HCT116 (cell line): ENCODE measurements around the gene VRTN. TPM values are rescaled to one million over a fixed set of nuclear protein-coding genes. Genes with fewer than 3 reads are reported as not detected.

Experiments used
- ATAC-seq: fragments of 200-7000 bp; cut with Tn5 transposase; 2 replicates; pipeline ENCODE4 v1.9.1; 2020; ENCODE audit warnings: mild to moderate bottlenecking, moderate library complexity
- BruUV-seq: library from RNA; stranded (reverse); fragments of 400-500 nt; replicated peaks from 2 replicates; lab custom pipeline; 2021; lab: Mats Ljungman, UMichigan
- CTCF ChIA-PET: fragments of 300-600 bp; sonication (Branson Sonifier 250); formaldehyde crosslinking; loops from one replicate; lab custom pipeline; 2021; ENCODE audit warnings: antibody characterized with exemption; lab: Charles Lee
- POLR2A ChIA-PET: fragments of 300-600, 350-600 bp; sonication (Branson Sonifier 250); formaldehyde crosslinking; loops from one replicate; lab custom pipeline; 2021; ENCODE audit warnings: antibody characterized with exemption; lab: Charles Lee
- RAD21 ChIA-PET, 2 experiments: fragments of 300-600 bp; sonication (Branson Sonifier 250); formaldehyde crosslinking; loops; one replicate each; lab custom pipeline; 2023; ENCODE audit warnings: low total read pairs in 2 of 2; ENCODE audit not compliant: uncharacterized antibody in 2 of 2, unreplicated experiment in 2 of 2, low non-redundant PET in 1 of 2; lab: Charles Lee
- DNase-seq: peaks from one replicate; pipeline ENCODE4 v3.0.0-alpha.2; 2010; ENCODE audit warnings: low read depth, low spot score
- H2AFZ ChIP-seq: fragments of 200-600 bp; shearing (Covaris generic), sonication (generic); 2 replicates; pipeline ENCODE4 v1.6.1; 2017; ENCODE audit warnings: low read depth, mixed run types, mixed read lengths, antibody characterized with exemption, low read length; ENCODE audit not compliant: poor library complexity, severe bottlenecking
- H3K27ac ChIP-seq: 2 replicates; pipeline ENCODE4 v1.5.1; 2012; ENCODE audit warnings: low read depth, low read length
- H3K27me3 ChIP-seq: fragments of 200-600 bp; sonication (generic); 2 replicates; pipeline ENCODE4 v1.6.1; 2016; ENCODE audit warnings: mixed run types, low read length, mixed read lengths; ENCODE audit not compliant: insufficient read depth
- H3K36me3 ChIP-seq, 2 experiments: fragments of 200-500 bp in 1 of 2; fragments of 200-600 bp in 1 of 2; sonication (Bioruptor generic) in 1 of 2; sonication (generic) in 1 of 2; 2 replicates each; pipeline versions ENCODE4 v1.5.1 to v1.6.1; 2014 to 2016; ENCODE audit warnings: low read length in 2 of 2, inconsistent platforms in 1 of 2, mixed read lengths in 1 of 2, mixed run types in 1 of 2; ENCODE audit not compliant: insufficient read depth in 2 of 2, control insufficient read depth in 1 of 2
- H3K4me1 ChIP-seq, 2 experiments: fragments of 200-600 bp in 1 of 2; sonication (generic) in 1 of 2; 2 replicates each; pipeline versions ENCODE4 v1.5.1 to v1.6.1; 2012 to 2017; ENCODE audit warnings: low read length in 2 of 2, inconsistent platforms in 1 of 2, mild to moderate bottlenecking in 1 of 2, mixed read lengths in 1 of 2, mixed run types in 1 of 2, moderate library complexity in 1 of 2; ENCODE audit not compliant: insufficient read depth in 2 of 2, control insufficient read depth in 1 of 2
- H3K4me2 ChIP-seq: fragments of 200-600 bp; sonication (generic); 2 replicates; pipeline ENCODE4 v1.6.1; 2017; ENCODE audit warnings: mixed run types, low read length, mixed read lengths
- H3K4me3 ChIP-seq, 2 experiments: fragments of 200-600 bp in 1 of 2; sonication (generic) in 1 of 2; replicated peaks in 1 of 2; 2 replicates each; pipeline ENCODE4 v1.5.1; 2011 to 2016; ENCODE audit warnings: low read length in 2 of 2, control low read depth in 1 of 2, low read depth in 1 of 2, mild to moderate bottlenecking in 1 of 2, mixed read lengths in 1 of 2, mixed run types in 1 of 2
- H3K79me2 ChIP-seq: fragments of 200-600 bp; sonication (generic); 2 replicates; pipeline ENCODE4 v1.6.1; 2017; ENCODE audit warnings: mild to moderate bottlenecking, mixed run types, low read length, moderate library complexity, mixed read lengths; ENCODE audit not compliant: insufficient read depth
- H3K9ac ChIP-seq: fragments of 200-600 bp; sonication (generic); 2 replicates; pipeline ENCODE4 v1.6.1; 2016; ENCODE audit warnings: low read length, mixed read lengths
- H3K9me2 ChIP-seq: fragments of 200-600 bp; sonication (generic), shearing (Covaris generic); 2 replicates; pipeline ENCODE4 v1.6.1; 2017; ENCODE audit warnings: mixed run types, mild to moderate bottlenecking, moderate library complexity; ENCODE audit not compliant: insufficient read depth
- H3K9me3 ChIP-seq, 2 experiments: fragments of 200-500 bp in 1 of 2; fragments of 200-600 bp in 1 of 2; sonication (Bioruptor generic) in 1 of 2; sonication (generic) in 1 of 2; 2 replicates each; pipeline ENCODE4 v1.6.1; 2014 to 2017; ENCODE audit warnings: low read length in 2 of 2, mixed read lengths in 2 of 2, inconsistent platforms in 1 of 2, low read depth in 1 of 2, mild to moderate bottlenecking in 1 of 2, mixed run types in 1 of 2, moderate library complexity in 1 of 2; ENCODE audit not compliant: control insufficient read depth in 1 of 2, insufficient read depth in 1 of 2
- H4K20me1 ChIP-seq: fragments of 200-600 bp; sonication (generic), shearing (Covaris generic); 2 replicates; pipeline ENCODE4 v1.6.1; 2017; ENCODE audit warnings: mixed run types, mild to moderate bottlenecking, moderate library complexity; ENCODE audit not compliant: insufficient read depth
- REST ChIP-seq: IDR thresholded peaks from 2 replicates; pipeline ENCODE4 v1.6.1; 2012; ENCODE audit warnings: low read depth
- TCF7L2 ChIP-seq: IDR thresholded peaks from 2 replicates; pipeline ENCODE4 v1.7.0; 2011; ENCODE audit warnings: borderline replicate concordance, inconsistent platforms; ENCODE audit not compliant: insufficient read depth, insufficient read length; ENCODE audit errors: extremely low read depth
- ZFX ChIP-seq: fragments of 450-650 bp; IDR thresholded peaks from 2 replicates; pipeline ENCODE4 v1.6.1; 2017
- ZNF274 ChIP-seq: fragments of 200-500 bp; sonication (Bioruptor generic); IDR thresholded peaks from 2 replicates; pipeline ENCODE4 v1.6.1; 2014; ENCODE audit warnings: mild to moderate bottlenecking, low read depth, low read length, inconsistent platforms
- intact Hi-C: fragments of 100-400 bp; cut with micrococcal nuclease; formaldehyde crosslinking; loops from 2 replicates; pipeline ENCODE4 v1.10.0; 2022
- total RNA-seq: library from RNA; stranded (reverse); gene quantifications from one replicate; pipeline ENCODE4 v1.2.1, GENCODE V29; 2021; ENCODE audit not compliant: unreplicated experiment

Gene VRTN
- total RNA-seq, 1 experiment from 2014 or later = 0.10 TPM

GRCh38 chr14:74402401-74403251, 54.4 kb downstream of the VRTN start (continued):
- TF ChIP-seq TCF7L2 = no peak
- TF ChIP-seq, all 23 proteins: peak for 0

- H3K27ac ChIP-seq = no peak overlapping the region
- ChIA-PET POLR2A (no interaction called here), RAD21 (no interaction called here), CTCF (no interaction called here)
- H3K4me1 ChIP-seq = peaks cover 12 to 16% of the 10 kb centered on the region in 2 experiments
- H2AFZ ChIP-seq = no peak overlapping the region
- H4K20me1 ChIP-seq = no peaks in the 10 kb centered on the region
- DNase-seq (no peak), ATAC-seq (no peak)
- TF ChIP-seq REST (no peak), ZNF274 (no peak), ZFX (no peak), TCF7L2 (no peak)
- no peaks in the 10 kb centered on the region for H3K79me2 ChIP-seq
- no peak overlapping the region for H3K9ac ChIP-seq
- H3K9me3 ChIP-seq = no peaks in the 10 kb centered on the region
- intact Hi-C loops = no loop called here
- no peaks in the 10 kb centered on the region for H3K36me3 ChIP-seq
- H3K4me2 ChIP-seq = no peak overlapping the region
- no TSS peak for BruUV-seq
- H3K9me2 ChIP-seq = no peaks in the 10 kb centered on the region
- H3K4me3 ChIP-seq = no peak overlapping the region
- H3K27me3 ChIP-seq = no peaks in the 10 kb centered on the region
These were observed 55.5 kb downstream of the VRTN start for GRCh38 chr14:74403619-74404417.
